Measurements from ENCODE around the gene CA14.

- no peak for TF ChIP-seq CTCF (conservative IDR thresholded peaks at IDR 0.05; ENCODE audit: low read depth, low read length)
- TF ChIP-seq EZH2 (IDR thresholded peaks at IDR 0.05; ENCODE audit: low read length, unreplicated experiment) = no peak
Measured at GRCh38 chr1:150236614-150237100, 20.9 kb upstream of the CA14 start.
